GM18508 (cell line): ENCODE measurements around the gene B4GALT7.
"Not testable (repeated sequence)": the region's sequence is repeated elsewhere in the genome, so short reads cannot be mapped to it uniquely, and the experiment has no call there.

Experiments used
- ATAC-seq: cut with Tn5 transposase; IDR thresholded peaks from one replicate; pipeline ENCODE4 v1.9.1; 2021; ENCODE audit warnings: moderate number of reproducible peaks; ENCODE audit not compliant: insufficient read depth, unreplicated experiment

Gene B4GALT7

DNA sequence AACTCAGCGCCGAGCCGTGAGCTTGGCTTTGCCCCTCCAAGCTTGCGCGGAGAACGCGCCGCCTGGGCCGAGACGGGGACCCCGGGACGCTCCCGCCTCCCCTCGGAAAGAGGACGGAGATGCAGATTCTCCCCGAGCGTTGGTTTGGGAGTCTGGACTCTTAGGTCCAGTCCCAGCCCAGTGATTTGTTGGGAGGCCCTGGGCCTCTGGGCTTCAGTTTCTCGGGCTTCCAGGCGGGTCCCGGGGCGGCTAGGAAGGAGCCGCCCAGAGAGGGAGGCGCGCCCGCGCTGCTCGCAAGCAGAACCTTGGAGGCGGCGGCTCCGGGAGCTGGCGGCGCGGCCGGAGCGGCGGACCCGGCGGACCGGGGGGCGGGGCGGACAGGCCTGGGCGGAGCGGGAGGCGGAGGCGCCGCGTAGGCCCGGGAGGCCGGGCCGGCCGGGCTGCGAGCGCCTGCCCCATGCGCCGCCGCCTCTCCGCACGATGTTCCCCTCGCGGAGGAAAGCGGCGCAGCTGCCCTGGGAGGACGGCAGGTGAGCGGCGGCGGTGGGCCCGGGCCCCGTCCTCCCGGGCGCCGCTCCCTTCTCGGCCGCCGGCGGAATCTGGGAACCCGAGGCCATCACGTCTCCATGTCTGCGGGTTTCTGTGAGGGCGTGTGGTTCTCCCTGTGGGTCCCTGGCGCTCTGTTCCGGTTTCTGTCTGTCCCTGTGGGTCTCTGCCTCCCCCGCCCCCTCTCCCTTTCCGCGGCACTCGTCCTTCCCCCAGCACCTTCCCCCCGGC is at the start of gene B4GALT7:
B4GALT7 (plus strand) TSS at position 402 of the 777 bp plus-strand sequence; CDS start at position 481, 79 bp downstream.
- ATAC-seq = no peak

GRCh38 chr5:177552839-177553455 is 47.0 kb upstream of the B4GALT7 start:
- no peak for ATAC-seq

DNA sequence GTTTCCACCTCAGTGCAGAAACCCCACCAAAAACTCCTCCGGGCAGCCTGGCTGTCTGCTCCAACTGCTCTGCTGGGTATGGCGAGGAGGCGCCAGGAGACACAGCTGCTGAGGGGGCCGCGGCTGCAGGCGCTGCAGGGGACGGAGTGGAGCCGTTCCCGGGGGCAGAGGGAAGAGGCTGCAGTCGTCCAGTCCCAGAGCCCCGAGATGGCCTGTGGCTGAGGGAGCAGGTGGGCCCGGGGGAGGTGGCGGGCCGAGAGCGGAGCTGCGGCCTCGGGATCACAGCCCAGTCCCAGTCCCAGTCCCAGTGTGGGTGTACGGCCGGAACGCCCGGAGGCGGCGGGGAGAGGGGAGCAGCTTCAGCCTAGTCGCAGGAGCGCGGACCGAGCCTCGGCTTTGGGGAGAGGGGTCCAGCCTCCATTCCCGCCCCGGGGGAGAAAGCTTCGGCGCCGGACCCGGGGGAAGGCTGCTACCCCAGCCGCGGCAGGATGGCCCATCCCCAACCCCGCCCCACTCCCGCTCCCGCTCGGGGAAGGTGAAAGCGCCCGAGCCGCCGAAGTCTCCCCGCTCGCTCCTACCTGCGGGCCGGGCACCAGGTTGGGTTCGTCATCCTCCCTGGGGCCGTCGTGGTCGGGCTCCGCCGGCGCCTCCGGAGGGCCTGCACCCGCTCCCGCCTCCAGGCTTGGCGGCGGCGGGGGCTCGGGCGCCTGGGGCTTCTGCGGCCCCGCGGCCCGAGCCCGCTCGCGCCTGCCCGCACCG is 46.1 kb upstream of the B4GALT7 start:
- ATAC-seq = peak; percentile 10

- ATAC-seq = peak; percentile 51
Observed at GRCh38 chr5:177554474-177555111, 45.3 kb upstream of the B4GALT7 start, which contains the start of gene FAM193B. Gene FAM193B, minus strand, starts transcription at chr5:177554563. Its CDS starts 105 bp downstream, at chr5:177554458.

DNA sequence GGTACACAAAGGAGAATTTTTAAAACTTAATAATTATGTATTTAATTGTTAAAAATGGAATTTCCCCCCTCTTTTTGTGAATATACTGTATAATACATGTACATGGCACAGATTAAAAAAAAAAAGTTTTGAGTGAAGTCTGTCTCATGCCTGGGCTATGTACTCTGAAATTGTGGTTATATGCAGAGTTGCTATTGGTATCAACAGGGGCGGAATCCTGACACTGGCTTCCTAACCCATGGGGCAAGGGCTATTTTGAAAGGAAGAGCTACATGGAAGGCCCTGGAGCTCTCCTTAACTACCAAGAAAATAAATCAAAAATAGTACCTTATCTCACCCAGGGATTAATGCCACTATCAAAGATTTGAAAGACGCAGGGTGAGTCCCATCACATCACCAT is 44.7 kb upstream of the B4GALT7 start:
- no peak for ATAC-seq

GRCh38 chr5:177555665-177556064 is 44.3 kb upstream of the B4GALT7 start:
- ATAC-seq = no peak

- ATAC-seq = no peak
Observed at GRCh38 chr5:177557041-177557647, 42.8 kb upstream of the B4GALT7 start.

GRCh38 chr5:177557796-177558195 is 42.1 kb upstream of the B4GALT7 start:
- no peak for ATAC-seq

DNA sequence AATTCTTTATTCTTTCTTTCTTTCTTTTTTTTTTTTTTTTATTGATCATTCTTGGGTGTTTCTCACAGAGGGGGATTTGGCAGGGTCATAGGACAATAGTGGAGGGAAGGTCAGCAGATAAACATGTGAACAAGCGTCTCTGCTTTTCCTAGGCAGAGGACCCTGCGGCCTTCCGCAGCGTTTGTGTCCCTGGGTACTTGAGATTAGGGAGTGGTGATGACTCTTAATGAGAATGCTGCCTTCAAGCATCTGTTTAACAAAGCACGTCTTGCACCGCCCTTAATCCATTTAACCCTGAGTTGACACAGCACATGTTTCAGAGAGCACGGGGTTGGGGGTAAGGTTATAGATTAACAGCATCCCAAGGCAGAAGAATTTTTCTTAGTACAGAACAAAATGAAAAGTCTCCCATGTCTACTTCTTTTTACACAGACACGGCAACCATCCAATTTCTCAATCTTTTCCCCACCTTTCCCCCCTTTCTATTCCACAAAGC is 40.4 kb upstream of the B4GALT7 start:
- ATAC-seq = not testable (repeated sequence)

DNA sequence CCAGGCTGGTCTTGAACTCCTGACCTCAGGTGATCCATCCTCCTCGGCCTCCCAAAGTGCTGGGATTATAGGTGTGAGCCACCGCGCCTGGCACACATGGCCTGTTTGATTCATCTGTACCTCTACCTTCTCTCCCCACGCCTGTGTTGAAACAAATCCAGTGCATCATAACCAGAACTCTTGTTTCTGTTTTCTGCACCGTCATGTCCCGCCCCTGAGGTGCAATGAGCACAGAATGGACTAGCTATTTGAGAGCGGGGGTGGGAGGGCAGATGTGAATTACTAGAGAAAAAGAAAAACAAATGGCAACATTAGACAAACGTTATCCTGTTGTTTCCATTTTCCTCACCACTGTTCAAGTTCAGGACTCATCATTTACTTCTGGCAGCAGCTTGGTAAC is 34.9 kb upstream of the B4GALT7 start:
- ATAC-seq = no peak

DNA sequence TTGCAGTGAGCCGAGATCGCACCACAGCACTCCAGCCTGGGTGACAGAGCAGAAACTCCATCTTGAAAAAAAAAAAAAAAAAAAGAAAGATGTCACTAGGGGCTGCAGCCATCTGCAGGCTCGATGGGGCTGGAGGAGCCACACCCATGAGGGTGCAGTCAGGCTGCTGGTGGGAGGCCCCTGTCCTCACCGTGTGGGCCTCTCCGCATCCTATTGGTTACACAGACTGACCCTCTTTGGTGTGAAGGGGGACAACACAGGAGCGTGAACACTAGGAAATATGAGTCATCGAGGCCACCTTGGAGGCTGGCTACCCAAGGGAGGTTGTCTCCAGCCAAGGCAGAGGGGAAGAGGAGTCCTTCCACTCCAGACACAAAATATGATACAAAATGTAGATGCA is 31.6 kb upstream of the B4GALT7 start:
- ATAC-seq = no peak

DNA sequence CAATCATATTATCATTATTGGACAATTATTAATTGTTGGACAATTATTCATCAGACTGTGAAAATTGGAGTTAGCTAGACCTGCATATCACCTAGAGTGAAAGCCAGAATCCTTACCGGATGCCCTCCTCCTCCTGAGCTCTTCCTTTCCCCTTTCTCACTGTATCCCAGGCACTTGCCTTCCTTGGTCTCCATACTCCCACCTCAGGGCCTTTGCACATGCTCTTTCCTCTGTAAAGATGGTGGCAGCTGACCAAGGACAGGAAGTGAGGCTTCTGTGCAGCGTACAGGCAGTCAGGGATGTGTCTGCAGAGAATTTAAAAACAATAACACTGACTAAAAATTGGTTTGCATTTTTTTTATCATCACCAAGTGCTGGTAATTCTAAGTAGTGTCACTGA is 30.0 kb upstream of the B4GALT7 start:
- no peak for ATAC-seq

GRCh38 chr5:177575488-177575887 is 24.4 kb upstream of the B4GALT7 start:
- ATAC-seq = no peak

DNA sequence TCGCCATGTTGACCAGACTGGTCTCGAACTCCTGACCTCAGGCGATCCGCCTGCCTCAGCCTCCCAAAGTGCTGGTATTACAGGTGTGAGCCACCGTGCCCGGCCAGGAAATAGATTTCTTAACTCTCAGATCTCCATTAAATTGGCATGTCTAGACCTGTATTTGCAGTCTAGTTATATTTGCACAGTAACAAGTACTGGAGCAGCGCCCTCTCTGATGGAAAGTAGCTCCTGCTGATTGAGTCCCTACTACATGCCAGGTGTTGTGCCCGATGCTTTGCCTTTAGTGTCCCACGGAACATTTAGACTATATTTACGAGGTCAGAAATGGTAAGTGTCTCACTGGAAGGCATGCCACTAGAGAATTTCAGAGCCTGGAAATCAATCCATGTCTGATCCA is 23.8 kb upstream of the B4GALT7 start:
- no peak for ATAC-seq

GRCh38 chr5:177578316-177578715 is 21.6 kb upstream of the B4GALT7 start:
- no peak for ATAC-seq

GRCh38 chr5:177588413-177588909 is 11.5 kb upstream of the B4GALT7 start:
- ATAC-seq = no peak

GRCh38 chr5:177590406-177590805 is 9.5 kb upstream of the B4GALT7 start:
- no peak for ATAC-seq

- ATAC-seq = no peak
Observed at GRCh38 chr5:177591690-177592009, 8.3 kb upstream of the B4GALT7 start.

DNA sequence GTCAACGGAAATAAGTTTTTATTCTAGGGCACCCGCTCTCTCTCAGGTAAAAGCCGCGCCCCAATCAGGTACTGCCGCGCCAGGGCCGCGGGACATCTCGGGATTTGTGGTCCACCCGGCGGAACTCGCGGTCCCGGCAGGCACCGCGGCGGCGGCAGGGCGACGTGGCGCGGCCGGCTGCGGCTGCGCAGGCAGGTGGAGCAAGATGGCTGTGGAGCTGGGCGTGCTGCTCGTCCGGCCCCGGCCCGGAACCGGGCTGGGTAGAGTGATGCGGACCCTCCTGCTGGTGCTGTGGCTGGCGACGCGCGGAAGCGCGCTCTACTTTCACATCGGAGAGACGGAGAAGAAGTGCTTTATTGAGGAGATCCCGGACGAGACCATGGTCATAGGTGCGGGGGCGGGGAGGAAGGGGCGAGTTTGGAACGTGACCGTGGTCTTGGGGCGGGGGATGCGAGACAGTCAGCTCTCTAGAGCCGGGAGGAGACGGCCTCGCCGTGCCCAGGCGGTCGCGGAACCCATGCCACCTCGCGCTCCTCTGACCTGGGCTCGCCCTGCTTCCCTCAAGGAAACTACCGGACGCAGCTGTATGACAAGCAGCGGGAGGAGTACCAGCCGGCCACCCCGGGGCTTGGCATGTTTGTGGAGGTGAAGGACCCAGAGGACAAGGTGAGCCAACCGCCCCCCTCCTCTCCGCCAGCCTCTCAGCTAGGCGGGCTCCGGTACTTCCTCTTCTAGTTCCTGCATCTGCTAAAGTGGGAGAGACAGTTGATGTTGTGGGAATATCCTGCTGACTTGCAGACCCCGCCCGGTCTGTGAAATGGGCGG is 7.7 kb upstream of the B4GALT7 start, which contains the start of gene TMED9:
TMED9 (plus strand) TSS at position 194 of the 825 bp plus-strand sequence; CDS start at position 206, 12 bp downstream.
- no peak for ATAC-seq
